GM19239 (cell line): ENCODE results near the gene CBR3.
"Not testable (repeated sequence)": the region's sequence is repeated elsewhere in the genome, so short reads cannot be mapped to it uniquely, and the experiment has no call there.

Experiments used
- DNase-seq: peaks from one replicate; pipeline ENCODE4 v3.0.0; 2011; ENCODE audit warnings: low spot score; ENCODE audit not compliant: insufficient read length
- FAIRE-seq: peaks from 2 replicates; lab custom pipeline; 2011; peaks lifted over from hg19 to GRCh38; lab: Jason Lieb, UNC

Gene CBR3

GRCh38 chr21:36115138-36115730 is 19.6 kb upstream of the CBR3 start:
- DNase-seq, result no peak

GRCh38 chr21:36117286-36117741 is 17.6 kb upstream of the CBR3 start:
- DNase-seq, result no peak
- no peak for FAIRE-seq

More at GRCh38 chr21:36115138-36115730, 19.6 kb upstream of the CBR3 start:
- FAIRE-seq, result no peak

GRCh38 chr21:36120304-36120888 is 14.5 kb upstream of the CBR3 start:
- DNase-seq, result no peak
- no peak for FAIRE-seq

- DNase-seq, result no peak
- no peak for FAIRE-seq
These were observed 11.9 kb upstream of the CBR3 start for GRCh38 chr21:36122977-36123376.

- FAIRE-seq (no peak), DNase-seq (no peak)
These were observed 10.5 kb upstream of the CBR3 start for GRCh38 chr21:36124395-36124794.

- peak; percentile 4 for FAIRE-seq
- DNase-seq, result no peak
These were observed 9.2 kb upstream of the CBR3 start for GRCh38 chr21:36125512-36126207.

- FAIRE-seq (no peak), DNase-seq (no peak)
These were observed 8.7 kb upstream of the CBR3 start for GRCh38 chr21:36126208-36126565.

GRCh38 chr21:36126621-36127110 is 8.2 kb upstream of the CBR3 start:
- FAIRE-seq, result no peak
- no peak for DNase-seq

- DNase-seq, result no peak
- no peak for FAIRE-seq
These were observed 7.5 kb upstream of the CBR3 start for GRCh38 chr21:36127250-36127904.

GRCh38 chr21:36127977-36128376 is 6.9 kb upstream of the CBR3 start:
- DNase-seq, result no peak
- no peak for FAIRE-seq

- no peak for FAIRE-seq
- DNase-seq, result no peak
These were observed 5.7 kb upstream of the CBR3 start for GRCh38 chr21:36129219-36129618.

GRCh38 chr21:36130414-36130762 is 4.5 kb upstream of the CBR3 start:
- not testable (repeated sequence) for DNase-seq, FAIRE-seq

- FAIRE-seq, DNase-seq: not testable (repeated sequence)
These were observed 4.0 kb upstream of the CBR3 start for GRCh38 chr21:36130839-36131238.

GRCh38 chr21:36132696-36133095 is 2.2 kb upstream of the CBR3 start:
- no peak for FAIRE-seq
- DNase-seq, result no peak

- no peak for FAIRE-seq
- no peak for DNase-seq
These were observed 668 bp downstream of the CBR3 start for GRCh38 chr21:36135391-36136102.

- DNase-seq, FAIRE-seq: not testable (repeated sequence)
These were observed 4.9 kb downstream of the CBR3 start for GRCh38 chr21:36139791-36140190.

- DNase-seq (no peak), FAIRE-seq (peak; percentile 92)
These were observed 6.6 kb downstream of the CBR3 start for GRCh38 chr21:36141513-36141925.

- FAIRE-seq, DNase-seq: not testable (repeated sequence)
These were observed 9.4 kb downstream of the CBR3 start for GRCh38 chr21:36144233-36144632.

GRCh38 chr21:36145259-36145658 is 10.4 kb downstream of the CBR3 start:
- FAIRE-seq (no peak), DNase-seq (no peak)

- DNase-seq, result no peak
- no peak for FAIRE-seq
These were observed 13.0 kb downstream of the CBR3 start for GRCh38 chr21:36147911-36148310.
